Measurements from ENCODE around the gene RNF133.

RNF133 gene
- 0 reads per million in 2 donors for total RNA-seq

GRCh38 chr7:122699017-122699416 lies at the start of gene RNF133:
TSS of gene RNF133 (minus strand) at chr7:122699117. CDS start at chr7:122698918, 199 bp downstream.
- no peak for DNase-seq

GRCh38 chr7:122748195-122748594 lies 49.3 kb upstream of the RNF133 start:
- no peak for DNase-seq

GRCh38 chr7:122746948-122747347 lies 48.0 kb upstream of the RNF133 start:
- DNase-seq, result no peak

GRCh38 chr7:122743211-122743610 lies 44.3 kb upstream of the RNF133 start:
- no peak for DNase-seq

- no peak for DNase-seq
Observed at GRCh38 chr7:122738947-122739346, 40.0 kb upstream of the RNF133 start.

- no peak for DNase-seq
Observed at GRCh38 chr7:122736183-122736582, 37.3 kb upstream of the RNF133 start.

GRCh38 chr7:122727759-122728158 lies 28.8 kb upstream of the RNF133 start:
- no peak for DNase-seq

GRCh38 chr7:122727354-122727753 lies 28.4 kb upstream of the RNF133 start:
- no peak for DNase-seq

GRCh38 chr7:122726881-122727280 lies 28.0 kb upstream of the RNF133 start:
- no peak for DNase-seq

GRCh38 chr7:122724366-122724765 lies 25.4 kb upstream of the RNF133 start:
- no peak for DNase-seq

- DNase-seq, result no peak
Observed at GRCh38 chr7:122719010-122719578, 20.2 kb upstream of the RNF133 start.

- DNase-seq, result no peak
Observed at GRCh38 chr7:122717356-122718089, 18.6 kb upstream of the RNF133 start.

- no peak for DNase-seq
Observed at GRCh38 chr7:122715183-122715582, 16.3 kb upstream of the RNF133 start.

- DNase-seq, result no peak
Observed at GRCh38 chr7:122710916-122711315, 12.0 kb upstream of the RNF133 start.

- DNase-seq, result no peak
Observed at GRCh38 chr7:122709930-122710646, 11.2 kb upstream of the RNF133 start.

- DNase-seq, result no peak
Observed at GRCh38 chr7:122706836-122707235, 7.9 kb upstream of the RNF133 start.

GRCh38 chr7:122702872-122703510 lies 4.1 kb upstream of the RNF133 start, which contains the start of gene RNF148:
TSS of gene RNF148 (minus strand) at chr7:122702922. CDS start at chr7:122702750, 172 bp downstream.
- DNase-seq, result no peak

- DNase-seq, result no peak
Observed at GRCh38 chr7:122695816-122696215, 3.1 kb downstream of the RNF133 start.

GRCh38 chr7:122694697-122695096 lies 4.2 kb downstream of the RNF133 start:
- DNase-seq, result no peak

GRCh38 chr7:122692769-122693309 lies 6.1 kb downstream of the RNF133 start:
- no peak for DNase-seq

- no peak for DNase-seq
Observed at GRCh38 chr7:122691569-122692235, 7.2 kb downstream of the RNF133 start.

GRCh38 chr7:122689346-122690109 lies 9.4 kb downstream of the RNF133 start:
- DNase-seq, result no peak

Data from T-helper 9 cell (primary cell).